CD4-positive, alpha-beta T cell treated with Interleukin-12 subunit alpha and Interleukin-12 subunit beta, for 1 hour (primary cell): ENCODE measurements around the gene LMF2.

Experiments
- DNase-seq: peaks from one replicate; pipeline ENCODE4 v3.0.0-alpha.2; 2020

Gene LMF2

DNA sequence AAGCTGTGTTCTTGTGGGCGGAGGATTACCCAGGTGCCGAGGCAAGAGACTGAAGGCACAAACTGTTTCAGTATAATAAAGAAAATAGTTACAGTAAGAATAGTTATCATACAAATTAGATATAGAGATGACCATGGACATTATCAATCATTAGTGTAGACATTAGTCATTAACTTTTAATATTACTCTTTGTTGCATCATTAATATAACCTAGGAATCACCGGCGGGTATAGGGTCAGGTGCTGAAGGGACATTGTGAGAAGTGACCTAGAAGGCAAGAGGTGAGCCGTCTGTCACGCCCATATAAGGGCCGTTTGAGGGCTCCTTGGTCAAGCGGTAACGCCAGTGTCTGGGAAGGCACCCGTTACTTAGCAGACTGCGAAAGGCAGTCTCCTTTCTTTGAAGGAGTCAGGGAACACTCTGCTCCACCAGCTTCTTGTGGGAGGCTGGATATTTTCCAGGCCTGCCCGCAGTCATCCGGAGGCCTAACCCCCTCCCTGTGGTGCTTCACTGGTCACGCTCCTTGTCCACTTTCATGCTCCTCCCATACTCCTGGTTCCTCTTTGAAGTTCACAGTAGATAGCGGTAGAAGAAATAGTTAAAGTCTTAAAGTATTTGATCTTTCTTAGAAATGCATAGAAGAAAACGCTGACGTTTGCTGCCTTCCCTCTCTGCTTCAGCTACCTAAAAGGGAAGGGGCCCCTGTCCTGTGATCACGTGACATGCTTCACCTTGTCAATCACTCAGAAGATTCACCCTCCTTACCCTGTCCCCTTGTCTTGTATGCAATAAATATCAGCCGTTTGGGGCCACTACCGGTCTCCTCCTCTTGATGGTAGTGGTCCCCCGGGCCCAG is 26.6 kb upstream of the LMF2 start:
- peak; percentile 46 for DNase-seq

DNA sequence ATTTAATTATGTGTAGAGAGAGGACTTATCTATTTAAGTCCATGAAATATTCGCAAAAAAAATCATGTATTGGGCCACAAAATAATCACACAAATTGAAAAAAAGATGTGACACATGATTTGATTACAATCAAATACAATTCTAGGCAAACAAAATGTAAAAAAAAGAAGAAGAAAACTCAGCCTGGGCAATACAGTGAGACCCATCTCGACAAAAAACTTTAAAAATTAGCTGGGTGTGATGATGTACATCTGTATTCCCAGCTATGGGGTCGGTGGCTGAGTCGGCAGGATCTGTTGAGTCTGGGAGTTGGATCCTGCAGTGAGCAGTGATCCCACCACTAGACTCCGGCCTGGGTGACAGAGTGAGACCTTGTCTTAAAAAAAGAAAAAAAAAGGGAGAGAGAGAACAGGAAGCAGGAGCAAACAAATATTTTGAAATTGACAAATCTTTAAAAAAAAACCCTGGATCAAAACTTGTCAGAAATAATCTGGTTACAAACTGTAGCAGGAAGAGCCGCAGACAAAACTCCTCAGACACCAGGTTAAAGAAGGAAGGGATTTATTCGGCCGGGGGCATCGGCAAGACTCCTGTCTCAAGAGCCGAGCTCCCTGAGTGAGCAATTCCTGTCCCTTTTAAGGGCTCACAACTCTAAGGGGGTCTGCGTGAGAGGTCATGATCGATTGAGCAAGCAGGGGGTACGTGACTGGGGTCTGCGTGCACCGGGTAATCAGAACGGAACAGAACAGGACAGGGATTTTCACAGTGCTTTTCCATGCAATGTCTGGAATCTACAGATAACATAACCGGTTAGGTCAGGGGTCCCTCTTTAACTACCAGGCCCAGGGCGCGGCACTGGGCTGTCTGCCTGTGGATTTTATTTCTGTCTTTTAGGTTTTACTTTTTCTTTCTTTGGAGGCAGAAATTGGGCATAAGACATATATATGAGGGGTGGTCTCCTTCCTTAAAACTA is 25.6 kb upstream of the LMF2 start:
- DNase-seq = no peak

DNA sequence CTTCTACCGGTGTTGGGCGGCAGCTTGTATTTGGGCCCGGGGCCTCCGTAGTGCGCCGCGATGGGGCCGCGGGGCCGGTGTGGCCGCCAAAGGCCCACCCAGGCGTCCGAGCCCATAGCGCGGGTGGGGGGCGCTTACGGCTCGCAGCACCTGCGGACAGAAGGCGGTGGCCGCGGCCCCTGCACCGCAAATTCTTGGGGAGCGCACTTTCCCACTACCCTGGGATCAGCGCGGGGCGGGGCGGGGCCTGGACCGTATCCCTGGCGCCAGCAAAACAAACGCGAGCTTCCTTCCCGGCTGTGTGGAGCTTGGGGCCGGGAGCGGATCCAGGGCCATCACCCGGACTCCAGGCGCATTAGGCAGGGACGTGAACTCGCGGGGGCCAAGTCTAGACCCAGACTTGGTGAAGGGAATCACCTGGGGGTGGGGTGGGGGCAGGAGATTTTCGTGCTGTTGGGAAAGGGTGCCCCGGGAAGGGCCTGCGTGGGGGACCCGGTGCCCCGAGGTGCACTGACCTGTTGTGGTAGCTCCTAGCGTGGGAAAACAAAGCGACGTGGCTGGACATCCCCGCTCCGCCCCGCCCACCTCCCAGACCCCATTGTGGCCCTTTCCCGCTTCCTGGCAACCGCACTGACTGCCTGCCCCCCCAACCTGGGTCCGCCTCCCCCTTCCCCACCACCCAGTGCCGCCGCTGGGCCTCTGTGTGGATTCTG is 24.6 kb upstream of the LMF2 start:
- DNase-seq = peak; percentile 26

DNA sequence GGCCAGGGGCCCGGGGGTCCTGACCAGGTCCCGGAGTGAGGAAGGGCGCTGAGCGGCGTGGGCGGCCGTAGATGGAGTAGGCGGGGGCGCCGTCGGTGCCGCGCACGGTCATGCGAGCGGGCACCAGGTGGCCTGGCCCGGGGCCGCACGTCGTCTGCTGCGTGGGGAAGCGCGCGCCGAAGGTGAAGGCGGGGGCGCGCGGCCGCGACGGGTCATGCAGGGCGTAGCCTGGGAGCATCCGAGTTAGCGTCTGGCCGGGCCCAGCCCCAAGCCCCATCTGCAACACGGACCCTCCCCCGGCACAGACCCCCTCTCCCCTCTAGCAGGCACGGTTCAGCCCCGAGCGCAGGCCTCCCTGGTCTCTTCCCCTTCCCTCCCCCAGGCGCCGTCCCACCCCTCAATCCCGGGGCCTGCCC is 24.1 kb upstream of the LMF2 start:
- peak; percentile 74 for DNase-seq

DNA sequence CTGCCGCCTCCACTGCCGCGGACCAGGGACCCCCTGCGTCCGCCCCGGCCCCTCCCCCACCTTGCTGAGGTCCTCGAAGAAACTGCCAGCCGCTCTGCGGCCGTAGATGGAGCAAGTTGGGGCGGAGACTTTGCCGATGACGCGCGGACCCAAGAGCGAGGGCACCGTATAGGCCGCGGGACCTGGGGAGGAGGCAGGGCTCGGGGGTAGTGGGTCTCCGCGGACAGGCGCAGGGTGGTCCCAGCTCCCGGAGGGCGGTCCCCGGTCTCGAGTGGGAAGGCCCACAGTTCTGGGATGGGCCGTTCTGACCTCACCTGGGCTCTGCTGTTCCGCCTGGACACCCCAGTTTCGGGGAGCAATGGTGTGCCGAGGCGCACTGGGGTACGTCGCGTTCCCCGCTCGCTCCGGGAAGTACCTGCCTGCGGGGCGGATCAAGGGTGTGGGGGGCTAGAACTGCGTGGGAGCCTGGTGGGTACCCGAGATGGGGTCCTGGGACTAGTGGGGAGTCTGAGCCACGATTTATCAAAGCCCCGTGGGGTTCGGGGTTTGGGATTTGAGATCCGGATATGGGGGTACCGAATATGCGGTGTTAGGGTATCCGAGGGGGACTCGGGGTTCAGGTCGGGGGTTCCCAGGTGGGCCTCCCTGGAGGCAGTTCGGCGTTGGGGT is 23.5 kb upstream of the LMF2 start:
- DNase-seq = peak; percentile 85

DNA sequence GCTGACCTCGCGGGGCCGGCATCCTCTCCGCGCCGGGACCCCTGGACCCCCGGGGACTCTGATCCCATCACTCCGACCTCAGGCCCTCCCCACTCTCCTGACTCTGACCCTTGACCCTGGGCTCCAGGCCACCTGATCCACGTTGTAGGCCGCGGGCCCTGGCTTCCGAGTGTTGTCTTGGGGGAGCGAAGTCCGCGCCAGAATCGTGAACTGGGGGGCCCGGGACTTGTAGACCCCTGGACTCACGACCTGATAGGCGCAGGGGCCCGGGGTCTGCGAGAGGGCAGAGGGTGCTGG is 23.0 kb upstream of the LMF2 start:
- no peak for DNase-seq

DNA sequence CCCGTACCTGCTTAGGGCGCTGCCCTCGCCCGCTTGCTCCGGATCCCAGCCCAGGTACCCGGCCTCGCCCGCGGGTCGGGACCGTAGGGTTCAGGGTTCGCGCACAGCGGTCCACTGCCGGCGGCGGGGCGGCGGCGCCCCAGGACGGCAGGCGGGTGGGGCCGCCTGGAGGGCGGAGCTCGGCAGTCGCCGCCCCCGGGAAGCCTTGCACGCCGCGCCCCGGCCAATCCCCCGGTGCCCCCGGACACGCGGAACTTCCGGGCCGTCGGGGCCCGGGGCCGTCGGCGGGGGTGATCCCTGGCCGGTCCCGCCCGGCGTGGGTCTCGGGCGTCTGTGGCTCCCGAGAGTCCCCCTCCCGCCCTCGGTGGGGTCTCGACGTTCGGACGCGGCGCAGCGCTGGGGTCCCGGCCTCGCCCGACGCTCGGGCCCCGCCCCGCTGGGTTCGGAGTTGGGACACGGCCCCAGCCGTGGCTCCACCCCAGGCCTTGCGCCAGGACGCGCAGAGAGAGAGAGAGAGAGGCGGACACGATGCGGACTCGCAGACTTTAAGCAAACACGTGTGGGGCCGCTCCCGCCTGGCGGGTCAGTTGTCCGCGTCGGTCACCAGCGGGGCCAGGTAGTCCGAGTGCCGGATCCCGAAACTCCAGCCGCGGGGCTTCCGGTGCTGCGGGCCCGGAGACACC is 22.5 kb upstream of the LMF2 start, which contains the start of gene TYMP:
TYMP (minus strand) TSS at position 116 of the 683 bp plus-strand sequence. CDS start 303 bp downstream, outside the sequence.
- DNase-seq = peak; percentile 81

DNA sequence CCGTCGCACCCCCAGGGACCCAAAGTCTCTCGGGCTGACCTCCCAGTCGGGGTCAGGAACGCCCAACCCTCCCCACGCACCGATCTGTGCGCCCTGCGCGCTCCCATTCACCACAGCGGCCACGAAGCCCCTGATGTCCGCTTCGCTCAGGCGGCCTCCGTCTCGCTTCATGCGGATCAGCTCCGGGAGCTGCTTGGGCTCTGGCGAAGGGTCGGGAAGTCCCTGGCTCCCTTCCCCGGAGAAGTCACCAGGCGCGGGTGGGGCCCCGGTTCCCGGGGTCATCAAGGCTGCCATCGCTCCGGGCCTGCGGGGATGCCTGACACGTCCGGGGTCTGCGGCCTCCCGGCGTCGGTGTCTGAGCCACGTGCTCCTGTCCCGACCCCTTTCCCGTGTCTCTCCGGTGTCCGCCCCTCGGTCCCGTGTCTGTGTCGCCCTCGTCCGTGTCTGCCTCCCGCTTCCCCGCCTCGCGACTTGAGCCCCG is 22.0 kb upstream of the LMF2 start:
- DNase-seq = no peak

DNA sequence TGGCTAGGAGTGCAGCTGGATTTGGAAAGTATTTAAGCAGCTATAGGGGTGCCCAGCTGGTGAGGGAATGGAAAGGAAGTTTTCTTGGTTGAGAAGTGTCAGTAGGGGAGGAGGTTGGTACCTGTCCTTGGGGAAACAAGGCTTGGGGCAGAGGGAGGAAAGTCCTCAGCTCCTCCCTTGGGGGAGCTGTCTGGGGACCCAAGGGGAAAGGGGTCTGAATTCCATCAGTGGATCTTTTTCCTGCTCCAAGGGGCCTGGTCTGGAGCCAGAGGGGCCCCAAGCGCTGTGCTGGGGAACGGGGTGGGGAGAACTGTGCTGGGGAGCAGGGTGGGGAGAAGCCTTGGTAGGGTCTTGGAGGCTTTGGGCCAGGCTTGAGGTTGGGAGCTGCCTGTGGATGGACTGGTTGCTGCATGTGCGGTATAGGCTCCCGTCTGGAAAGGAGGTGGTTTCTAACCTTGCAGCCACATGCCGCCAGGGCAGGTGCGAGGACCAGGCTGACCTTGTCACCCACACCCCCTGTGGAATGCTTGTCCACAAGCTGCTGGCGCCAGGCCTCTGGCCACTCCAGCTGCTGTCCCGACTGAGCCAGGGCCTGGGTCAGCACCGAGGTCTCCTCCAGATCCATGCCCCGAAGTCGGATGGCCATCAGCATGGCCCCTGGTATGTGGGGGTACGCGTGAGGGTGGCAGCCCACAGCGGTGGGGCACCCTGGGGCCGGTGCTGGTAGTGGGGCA is 21.3 kb upstream of the LMF2 start:
- no peak for DNase-seq

DNA sequence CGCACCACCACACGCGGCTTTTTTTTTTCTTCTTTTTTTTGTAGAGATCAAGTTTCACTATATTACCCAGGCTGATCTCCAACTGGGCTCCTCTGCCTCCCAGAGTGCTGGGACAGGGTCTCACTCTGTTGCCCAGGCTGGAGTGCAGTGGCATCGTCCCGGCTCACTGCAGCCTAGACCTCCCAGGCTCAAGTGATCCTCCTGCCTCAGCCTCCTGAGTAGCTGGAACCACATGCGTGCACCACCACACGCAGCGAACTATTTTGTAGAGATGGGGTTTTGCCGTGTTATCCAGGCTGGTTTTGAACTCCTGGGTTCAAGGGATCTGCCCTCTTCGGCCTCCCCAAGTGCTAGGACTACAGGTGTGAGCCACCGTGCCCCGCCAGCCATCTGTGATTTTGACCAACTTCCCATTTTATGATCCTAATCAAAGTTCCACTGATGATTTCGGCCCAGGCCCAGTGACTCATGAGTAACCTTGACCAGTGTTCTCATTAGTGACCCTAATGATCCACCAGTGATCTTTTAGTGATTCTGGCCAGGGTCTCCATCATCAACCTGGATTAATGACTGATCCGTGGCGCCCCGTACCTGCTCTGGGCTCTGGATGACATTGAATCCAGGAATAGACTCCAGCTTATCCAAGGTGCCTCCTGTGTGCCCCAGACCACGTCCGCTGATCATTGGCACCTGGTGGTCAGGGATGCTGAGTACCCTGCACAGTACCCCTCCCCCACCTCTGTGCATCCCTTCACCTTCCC is 20.6 kb upstream of the LMF2 start:
- no peak for DNase-seq

DNA sequence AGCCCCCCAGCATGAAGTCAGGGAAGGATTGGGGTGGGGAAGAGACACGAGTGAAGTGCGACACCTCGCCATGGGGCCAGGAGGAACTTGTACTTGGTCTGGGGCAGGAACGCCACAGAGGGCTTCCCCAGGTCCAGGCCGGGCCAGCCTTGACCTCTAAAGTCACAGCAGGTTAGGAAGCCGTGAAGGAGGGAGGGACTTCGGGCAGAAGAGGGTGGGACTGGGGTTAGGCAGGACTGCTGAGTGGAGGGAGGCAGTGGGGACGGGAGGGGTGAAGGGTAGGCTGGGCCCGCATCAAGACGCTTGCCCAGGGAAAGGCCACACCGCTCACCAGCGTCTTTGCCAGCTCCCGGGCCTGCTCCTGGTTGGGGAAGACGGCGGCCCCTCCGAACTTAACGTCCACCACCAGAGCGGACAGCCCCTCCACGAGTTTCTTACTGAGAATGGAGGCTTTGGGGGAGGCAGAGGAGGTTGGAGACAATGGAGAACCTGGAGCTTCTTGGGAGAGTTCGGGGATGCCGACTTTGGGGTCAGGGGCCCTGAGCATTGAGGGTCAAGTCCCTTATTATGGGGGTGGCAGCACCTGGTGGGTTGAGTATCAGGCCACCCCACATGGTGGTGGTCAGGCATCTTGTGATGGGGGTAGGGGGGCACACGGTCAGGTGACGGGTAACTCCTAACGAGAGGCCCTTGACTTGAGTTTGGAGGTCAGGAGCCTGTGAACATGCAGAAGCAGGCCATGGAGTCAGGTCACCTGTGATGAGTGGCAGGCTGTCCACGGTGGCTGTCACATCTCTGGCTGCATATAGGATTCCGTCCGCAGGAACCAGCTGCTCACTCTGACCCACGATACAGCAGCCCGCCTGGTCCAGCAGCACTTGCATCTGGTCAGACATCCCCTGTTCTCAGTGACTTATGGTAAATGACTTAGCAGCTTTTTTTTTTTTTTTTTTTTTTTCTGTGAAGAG is 19.6 kb upstream of the LMF2 start:
- peak; percentile 59 for DNase-seq

DNA sequence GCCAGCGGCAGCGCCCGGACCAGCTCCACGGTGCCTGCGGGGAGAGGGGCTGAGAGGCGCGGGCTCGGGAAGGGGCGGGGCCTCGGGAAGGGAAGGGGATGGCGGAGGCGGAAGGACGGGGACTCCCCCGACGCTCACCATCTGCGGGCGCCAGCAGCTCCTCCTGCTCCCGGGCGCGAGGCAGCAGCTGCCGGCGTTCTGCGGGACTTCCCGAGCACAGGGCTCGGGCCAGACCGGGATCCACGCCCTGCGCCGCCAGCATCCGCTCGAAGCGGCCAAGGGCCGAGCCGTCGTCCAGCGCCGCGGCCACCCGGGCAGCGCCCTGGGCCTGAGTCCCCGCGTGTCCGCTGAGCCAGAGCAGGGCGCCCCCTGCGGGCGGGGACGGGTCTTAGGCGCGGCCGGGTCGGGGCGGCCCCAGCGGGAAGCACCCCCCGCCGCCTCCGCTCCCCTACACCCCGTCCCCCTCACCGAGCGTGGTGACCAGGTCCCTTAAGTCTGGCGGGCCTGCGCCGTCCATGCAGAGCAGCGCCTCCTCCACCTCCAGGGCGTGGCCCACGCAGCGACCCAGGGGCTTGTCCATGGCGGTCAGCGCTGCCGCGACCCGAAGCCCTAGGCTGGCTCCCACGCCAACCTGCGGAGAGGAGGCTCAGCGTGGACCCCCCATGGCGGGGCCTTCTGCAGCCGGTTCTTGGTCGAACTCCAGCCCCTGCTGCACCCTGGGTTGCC is 18.8 kb upstream of the LMF2 start:
- DNase-seq = peak; percentile 88

DNA sequence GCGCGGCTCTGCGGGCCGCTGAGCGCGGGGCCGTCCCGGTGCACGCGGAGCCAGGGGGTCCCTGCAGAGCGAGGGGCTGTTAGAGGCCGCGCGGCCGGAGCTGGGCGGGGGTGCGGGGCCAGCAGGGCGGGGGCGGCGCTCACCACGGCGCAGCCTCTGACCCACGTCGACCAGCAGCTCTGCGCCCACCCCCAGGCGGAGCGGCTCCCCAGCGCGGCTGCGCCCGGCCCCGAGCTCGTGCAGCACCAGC is 18.3 kb upstream of the LMF2 start:
- no peak for DNase-seq

DNA sequence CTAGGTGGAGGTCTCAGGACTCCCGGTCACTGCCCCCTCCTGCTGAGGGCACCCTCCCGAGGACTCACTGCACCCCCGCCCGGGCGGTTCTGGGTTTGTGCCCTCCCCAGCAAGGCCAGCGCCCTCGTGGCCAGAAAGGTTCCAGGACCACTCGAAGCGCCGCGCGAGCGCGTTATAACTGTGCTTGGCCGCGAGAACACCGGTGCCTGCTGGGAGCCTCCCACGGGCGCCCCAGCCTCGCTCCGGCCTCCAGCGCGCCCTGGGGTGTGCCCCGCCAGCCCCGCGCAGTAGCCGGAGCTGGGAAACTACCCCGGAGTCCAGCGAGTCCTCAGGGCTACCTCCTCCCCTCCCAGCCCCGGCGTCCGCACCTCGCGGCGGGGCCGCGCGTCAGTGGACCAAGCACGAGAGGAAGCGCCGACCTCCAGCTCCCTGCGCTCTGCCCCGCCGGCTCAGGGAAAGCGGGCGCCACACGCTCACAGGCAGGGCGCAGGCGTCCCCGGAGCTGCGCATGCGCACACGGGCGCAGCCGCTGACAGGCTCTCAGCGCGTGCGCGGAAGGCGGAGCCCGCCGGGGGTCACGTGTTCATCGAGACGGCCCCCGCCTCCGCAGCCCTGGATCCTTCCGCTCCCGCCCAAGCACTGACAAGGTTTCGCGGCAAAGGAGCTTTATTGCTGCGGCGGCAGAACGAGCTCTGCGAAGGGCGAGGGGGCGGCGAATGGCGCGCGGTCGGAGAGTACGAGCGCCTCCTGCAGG is 17.8 kb upstream of the LMF2 start, which contains the start of gene SCO2:
SCO2 (minus strand) TSS at position 495 of the 754 bp plus-strand sequence. CDS start 1,187 bp downstream, outside the sequence.
- peak; percentile 98 for DNase-seq

DNA sequence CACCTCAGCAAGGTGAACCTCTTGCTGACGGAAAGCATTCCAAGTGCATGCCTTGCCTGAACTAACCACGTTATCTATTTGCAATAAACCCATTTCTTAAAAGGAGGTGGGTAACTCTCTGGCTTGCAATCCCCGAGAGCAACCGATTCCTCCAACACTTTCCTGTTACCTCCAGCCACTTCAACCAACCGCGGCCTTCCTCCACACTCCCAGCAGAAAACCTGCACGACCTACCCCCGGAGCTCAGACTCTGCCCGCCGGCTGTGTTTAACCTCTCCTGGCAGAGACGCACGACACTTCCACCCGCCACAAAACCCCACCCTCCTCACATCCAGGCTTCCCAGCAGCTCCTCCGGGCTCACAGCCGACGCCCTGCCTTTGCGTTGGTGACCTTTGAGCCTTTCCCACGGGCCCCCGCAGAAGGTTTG is 17.2 kb upstream of the LMF2 start:
- DNase-seq = no peak

DNA sequence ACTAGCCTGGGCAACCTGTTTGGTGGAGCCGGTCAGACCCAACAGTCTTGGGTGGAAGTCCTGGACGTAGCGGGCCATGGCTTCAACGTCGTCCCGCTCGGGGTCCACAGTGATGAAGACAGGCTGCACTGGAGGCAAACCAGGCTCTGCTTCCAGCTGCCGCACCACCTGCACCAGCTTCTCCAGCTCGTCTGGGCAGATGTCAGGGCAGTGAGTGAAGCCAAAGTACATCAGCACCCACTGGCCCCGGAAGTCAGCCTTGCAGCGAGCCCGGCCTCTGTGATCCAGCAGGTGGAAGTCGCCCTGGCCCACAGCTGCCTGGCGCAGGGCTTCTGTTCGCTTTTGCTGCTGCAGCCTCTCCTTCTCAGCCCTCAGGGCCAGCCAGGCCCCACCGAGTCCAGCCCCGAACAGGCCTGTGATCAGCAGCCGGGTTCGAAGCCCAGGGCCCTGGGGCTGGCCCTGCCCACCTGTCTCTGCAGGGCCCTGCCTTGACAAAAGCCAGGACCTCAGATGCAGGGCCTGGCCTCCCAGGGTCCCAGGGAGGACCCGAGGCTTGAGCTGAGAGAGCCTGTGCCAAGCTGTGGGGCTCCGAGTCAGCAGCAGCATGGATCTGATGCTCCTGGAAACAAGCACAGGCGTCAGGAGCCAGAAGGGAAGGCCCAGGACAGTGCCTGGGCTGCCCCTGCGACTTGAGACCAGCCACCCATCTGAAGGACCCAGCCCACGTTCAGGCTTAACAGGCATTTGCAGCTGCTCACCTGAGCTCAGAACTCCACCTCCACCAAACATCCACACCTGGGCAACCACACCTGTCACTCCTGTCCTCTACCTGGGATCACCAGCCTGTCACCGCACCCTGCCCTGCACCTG is 16.5 kb upstream of the LMF2 start:
- DNase-seq = no peak

DNA sequence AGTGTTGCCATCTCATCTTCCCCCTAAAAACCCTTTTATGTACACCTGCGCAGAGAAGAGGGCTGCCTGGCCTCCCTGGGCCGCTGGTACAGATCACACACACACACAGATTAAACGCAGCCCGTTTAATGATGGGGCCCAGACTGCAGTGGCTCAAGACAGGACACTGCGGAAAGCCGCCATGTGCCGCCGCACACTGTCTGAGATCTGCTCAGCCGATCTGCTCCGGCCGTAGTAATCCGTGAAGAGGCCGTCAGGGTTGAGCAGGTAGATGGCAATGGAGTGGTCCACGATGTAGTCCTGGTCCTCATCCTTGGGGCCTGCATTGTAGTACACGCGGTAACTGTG is 15.9 kb upstream of the LMF2 start:
- no peak for DNase-seq
